Ecto neural progenitor cell (in vitro differentiated cells): Measurements from ENCODE around the gene CHCHD10.

ENCODE experiments used
- DNase-seq: peaks from one replicate; pipeline ENCODE4 v3.0.0-alpha.2; 2018; ENCODE audit warnings: low spot score

The CHCHD10 gene

GRCh38 chr22:23772649-23773473, 5.1 kb upstream of the CHCHD10 start, which contains the start of gene MMP11:
TSS of gene MMP11 (plus strand) at chr22:23772849. CDS start at chr22:23772871, 22 bp downstream.
- DNase-seq: peak; percentile 84

GRCh38 chr22:23772315-23772648, 4.5 kb upstream of the CHCHD10 start:
- DNase-seq: no peak

GRCh38 chr22:23769321-23769965, 1.7 kb upstream of the CHCHD10 start:
- DNase-seq: no peak

- DNase-seq: peak; percentile 65
Measured at GRCh38 chr22:23767303-23767672, 484 bp downstream of the CHCHD10 start.

- no peak for DNase-seq
Measured at GRCh38 chr22:23764899-23765881, 2.6 kb downstream of the CHCHD10 start.

- DNase-seq: no peak
Measured at GRCh38 chr22:23763954-23764353, 3.8 kb downstream of the CHCHD10 start.

- DNase-seq: no peak
Measured at GRCh38 chr22:23763579-23763945, 4.2 kb downstream of the CHCHD10 start.

GRCh38 chr22:23762842-23763578, 4.8 kb downstream of the CHCHD10 start, which contains the start of gene C22orf15:
TSS of gene C22orf15 (plus strand) at chr22:23762990. CDS start at chr22:23763307, 317 bp downstream.
- DNase-seq: no peak

- no peak for DNase-seq
Measured at GRCh38 chr22:23760056-23760455, 7.7 kb downstream of the CHCHD10 start.

- no peak for DNase-seq
Measured at GRCh38 chr22:23759566-23759965, 8.2 kb downstream of the CHCHD10 start.

- DNase-seq: no peak
Measured at GRCh38 chr22:23756891-23757290, 10.9 kb downstream of the CHCHD10 start.

- DNase-seq: no peak
Measured at GRCh38 chr22:23755711-23756110, 12.1 kb downstream of the CHCHD10 start.

- DNase-seq: no peak
Measured at GRCh38 chr22:23754980-23755636, 12.7 kb downstream of the CHCHD10 start.

- DNase-seq: no peak
Measured at GRCh38 chr22:23754220-23754919, 13.4 kb downstream of the CHCHD10 start, which contains the start of gene VPREB3. TSS of gene VPREB3 (minus strand) at chr22:23754425. CDS start at chr22:23754363, 62 bp downstream.

- no peak for DNase-seq
Measured at GRCh38 chr22:23753385-23753784, 14.4 kb downstream of the CHCHD10 start.

GRCh38 chr22:23752750-23753149, 15.0 kb downstream of the CHCHD10 start:
- no peak for DNase-seq

- DNase-seq: no peak
Measured at GRCh38 chr22:23752090-23752691, 15.6 kb downstream of the CHCHD10 start.

- DNase-seq: no peak
Measured at GRCh38 chr22:23751441-23751996, 16.3 kb downstream of the CHCHD10 start.

- DNase-seq: peak; percentile 92
Measured at GRCh38 chr22:23750714-23751440, 16.9 kb downstream of the CHCHD10 start, which contains the start of gene ZNF70. TSS of gene ZNF70 (minus strand) at chr22:23751112. CDS start at chr22:23745140, 5,972 bp downstream.
